Measurements from ENCODE around the gene EXOC1. TPM values are rescaled to one million over a fixed set of nuclear protein-coding genes. Genes with fewer than 3 reads are reported as not detected.

Gene EXOC1
- total RNA-seq, 4 donors from 2014 or later, result 52.3 to 75.4 (median 61.3) TPM

GRCh38 chr4:55868581-55869090 lies 15.2 kb downstream of the EXOC1 start:
- no peak for TF ChIP-seq CTCF (IDR thresholded peaks at IDR 0.05; ENCODE audit: low read depth)

- TF ChIP-seq CTCF (IDR thresholded peaks at IDR 0.05; ENCODE audit: low read depth), result no peak
Observed at GRCh38 chr4:55871299-55871800, 17.9 kb downstream of the EXOC1 start.

GRCh38 chr4:55874831-55875230 lies 21.4 kb downstream of the EXOC1 start:
- no peak for TF ChIP-seq CTCF (IDR thresholded peaks at IDR 0.05; ENCODE audit: low read depth)

GRCh38 chr4:55876387-55876786 lies 22.9 kb downstream of the EXOC1 start:
- no peak for TF ChIP-seq CTCF (IDR thresholded peaks at IDR 0.05; ENCODE audit: low read depth)

GRCh38 chr4:55879224-55879623 lies 25.8 kb downstream of the EXOC1 start:
- no peak for TF ChIP-seq CTCF (IDR thresholded peaks at IDR 0.05; ENCODE audit: low read depth)

- TF ChIP-seq CTCF (IDR thresholded peaks at IDR 0.05; ENCODE audit: low read depth), result no peak
Observed at GRCh38 chr4:55880652-55881280, 27.3 kb downstream of the EXOC1 start.

- no peak for TF ChIP-seq CTCF (IDR thresholded peaks at IDR 0.05; ENCODE audit: low read depth)
Observed at GRCh38 chr4:55884093-55884850, 30.8 kb downstream of the EXOC1 start.
